ENCODE results near the gene NOTUM.

DNA sequence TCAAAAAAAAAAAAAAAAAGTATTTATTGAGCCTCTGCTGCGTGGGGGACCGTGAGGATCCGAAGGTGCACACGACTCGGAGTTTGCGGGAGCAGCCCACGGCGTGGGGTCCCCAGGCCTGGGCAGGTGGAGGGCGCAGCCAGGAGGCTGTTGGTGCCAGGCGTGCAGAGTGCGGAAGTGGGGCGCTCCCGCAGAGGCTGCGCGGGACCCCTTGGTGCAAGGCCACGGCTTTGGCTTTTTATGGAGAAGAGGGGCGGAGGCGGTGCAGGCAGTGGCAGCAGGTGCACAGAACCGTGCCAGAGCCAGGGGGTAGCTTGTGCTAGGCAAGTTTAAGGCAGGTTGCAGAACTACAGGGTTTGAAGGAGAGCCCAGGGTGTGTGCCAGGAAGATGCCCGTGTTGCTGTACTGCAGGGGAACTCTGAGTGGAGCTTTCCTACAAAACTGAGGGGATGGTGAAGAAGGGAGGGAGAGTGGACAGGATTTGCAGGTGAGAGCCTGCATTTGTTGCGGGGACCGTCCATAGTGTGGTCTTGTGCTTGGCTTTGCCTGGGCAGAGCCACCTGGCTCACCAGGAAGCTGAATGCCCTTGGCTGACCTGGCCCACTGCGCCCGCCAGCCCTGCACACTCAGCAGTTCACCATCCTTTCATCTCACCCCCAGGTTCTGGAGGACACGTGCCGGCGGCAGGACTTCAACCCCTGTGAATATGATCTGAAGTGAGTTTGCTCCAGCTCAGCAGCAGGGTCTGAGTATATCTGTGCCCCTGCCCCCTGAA, 17.7 kb upstream of the NOTUM start:
- TF ChIP-seq, protein P1, sequence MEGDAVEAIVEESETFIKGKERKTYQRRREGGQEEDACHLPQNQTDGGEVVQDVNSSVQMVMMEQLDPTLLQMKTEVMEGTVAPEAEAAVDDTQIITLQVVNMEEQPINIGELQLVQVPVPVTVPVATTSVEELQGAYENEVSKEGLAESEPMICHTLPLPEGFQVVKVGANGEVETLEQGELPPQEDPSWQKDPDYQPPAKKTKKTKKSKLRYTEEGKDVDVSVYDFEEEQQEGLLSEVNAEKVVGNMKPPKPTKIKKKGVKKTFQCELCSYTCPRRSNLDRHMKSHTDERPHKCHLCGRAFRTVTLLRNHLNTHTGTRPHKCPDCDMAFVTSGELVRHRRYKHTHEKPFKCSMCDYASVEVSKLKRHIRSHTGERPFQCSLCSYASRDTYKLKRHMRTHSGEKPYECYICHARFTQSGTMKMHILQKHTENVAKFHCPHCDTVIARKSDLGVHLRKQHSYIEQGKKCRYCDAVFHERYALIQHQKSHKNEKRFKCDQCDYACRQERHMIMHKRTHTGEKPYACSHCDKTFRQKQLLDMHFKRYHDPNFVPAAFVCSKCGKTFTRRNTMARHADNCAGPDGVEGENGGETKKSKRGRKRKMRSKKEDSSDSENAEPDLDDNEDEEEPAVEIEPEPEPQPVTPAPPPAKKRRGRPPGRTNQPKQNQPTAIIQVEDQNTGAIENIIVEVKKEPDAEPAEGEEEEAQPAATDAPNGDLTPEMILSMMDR (IDR thresholded peaks at IDR 0.05), result no peak
- TF ChIP-seq POLR2AphosphoS5 (IDR thresholded peaks at IDR 0.05), result no peak
- TF ChIP-seq POLR2A (IDR thresholded peaks at IDR 0.05; ENCODE audit: low read depth), result no peak
- TF ChIP-seq EP300 (IDR thresholded peaks at IDR 0.05), result no peak

Data from esophagus muscularis mucosa (tissue), 4 donors.